Loucy (cell line): ENCODE data around the gene GZMM.

Experiments
- CTCF ChIP-seq: fragments of 200-600 bp; sonication (generic); conservative IDR thresholded peaks from 2 replicates; pipeline ENCODE4 v1.5.1; 2014; ENCODE audit warnings: mild to moderate bottlenecking, antibody characterized with exemption, low read length
- EZH2phosphoT487 ChIP-seq: fragments of 200-600 bp; IDR thresholded peaks from 2 replicates; pipeline ENCODE4 v1.6.1; 2018; ENCODE audit warnings: antibody characterized with exemption, mild to moderate bottlenecking, moderate library complexity, borderline replicate concordance

DNA sequence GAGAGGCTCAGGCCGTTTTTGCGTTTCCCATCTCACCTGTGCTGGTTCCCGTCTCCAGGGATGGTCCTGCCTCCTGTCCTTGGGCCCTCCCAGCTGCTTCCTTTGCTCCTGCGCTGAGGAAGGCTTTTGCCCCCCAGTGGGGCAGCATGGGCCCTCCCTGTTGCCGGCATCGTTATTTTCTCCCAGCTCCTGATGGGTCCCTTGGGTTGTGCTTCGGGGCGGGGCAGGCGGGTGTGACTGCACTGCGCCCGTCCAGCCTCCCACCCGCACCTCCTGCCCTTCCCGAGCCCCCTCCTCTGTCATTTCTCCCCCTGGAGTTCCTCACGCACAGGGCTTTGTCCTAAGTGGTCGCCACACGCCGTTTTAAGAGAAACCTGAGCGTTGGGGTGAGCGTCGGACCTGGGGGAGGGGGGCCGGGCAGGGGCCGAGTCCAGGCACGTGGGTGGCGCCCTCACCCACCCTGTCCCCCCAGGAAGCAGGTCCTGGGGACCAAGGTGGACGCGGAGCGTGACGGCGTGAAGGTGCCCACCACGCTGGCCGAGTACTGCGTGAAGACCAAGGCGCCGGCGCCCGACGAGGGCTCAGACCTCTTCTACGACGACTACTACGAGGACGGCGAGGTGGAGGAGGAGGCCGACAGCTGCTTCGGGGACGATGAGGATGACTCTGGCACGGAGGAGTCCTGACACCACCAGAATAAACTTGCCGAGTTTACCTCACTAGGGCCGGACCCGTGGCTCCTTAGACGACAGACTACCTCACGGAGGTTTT lies 2.8 kb upstream of the GZMM start:
- TF ChIP-seq EZH2phosphoT487 (no peak), CTCF (no peak)
